Common myeloid progenitor, CD34-positive (primary cell): ENCODE data around the gene ZNF669.
A peak's percentile ranks its signal among the peaks of the same experiment; 100 is the strongest.

ENCODE experiments used
- CTCF ChIA-PET: fragments of 350-600 bp; sonication (Branson Sonifier 250); formaldehyde crosslinking; loops from one replicate; lab custom pipeline; 2021; ENCODE audit warnings: antibody characterized with exemption; lab: Charles Lee
- POLR2A ChIA-PET: fragments of 350-600 bp; sonication (Branson Sonifier 250); formaldehyde crosslinking; loops from one replicate; lab custom pipeline; 2021; ENCODE audit warnings: antibody characterized with exemption; lab: Charles Lee
- DNase-seq, 3 donors: peaks; one replicate each; pipeline versions ENCODE4 v3.0.0 to v3.0.0-alpha.2; 2013
- H3K27ac ChIP-seq, 2 experiments: 1 replicate in 1 of 2; 2 replicates in 1 of 2; pipeline ENCODE4 v1.7.0; 2013; ENCODE audit warnings: inconsistent platforms in 2 of 2, low read length in 2 of 2, mild to moderate bottlenecking in 2 of 2, low read depth in 1 of 2, moderate library complexity in 1 of 2; ENCODE audit not compliant: severe bottlenecking in 2 of 2, insufficient read depth in 1 of 2, poor library complexity in 1 of 2
- H3K27me3 ChIP-seq, 5 experiments: replicated peaks in 2 of 5; 1 replicate in 3 of 5; 2 replicates in 2 of 5; pipeline versions ENCODE4 v1.6.1 to v1.7.0; 2013; ENCODE audit warnings: low read length in 4 of 5, mild to moderate bottlenecking in 2 of 5, moderate library complexity in 2 of 5, inconsistent platforms in 1 of 5; ENCODE audit not compliant: insufficient read depth in 5 of 5, control insufficient read depth in 4 of 5
- H3K36me3 ChIP-seq, 4 experiments: 1 replicate in 2 of 4; 2 replicates in 2 of 4; pipeline versions ENCODE4 v1.6.1 to v1.7.0; 2013; ENCODE audit warnings: low read length in 3 of 4, control low read depth in 1 of 4, mild to moderate bottlenecking in 1 of 4; ENCODE audit not compliant: control insufficient read depth in 4 of 4, insufficient read depth in 4 of 4
- H3K4me1 ChIP-seq, 4 experiments: 1 replicate in 3 of 4; 2 replicates in 1 of 4; pipeline versions ENCODE4 v1.6.1 to v1.7.1; 2013; ENCODE audit warnings: low read length in 3 of 4, mild to moderate bottlenecking in 3 of 4, control low read depth in 1 of 4, inconsistent platforms in 1 of 4, moderate library complexity in 1 of 4; ENCODE audit not compliant: control insufficient read depth in 4 of 4, insufficient read depth in 4 of 4; ENCODE audit errors: control extremely low read depth in 1 of 4
- H3K4me3 ChIP-seq, 7 experiments: 1 replicate in 4 of 7; 2 replicates in 3 of 7; pipeline versions ENCODE4 v1.5.1 to v1.7.0; 2013; ENCODE audit warnings: mild to moderate bottlenecking in 7 of 7, low read length in 6 of 7, moderate library complexity in 6 of 7, inconsistent platforms in 2 of 7, low read depth in 2 of 7, control low read depth in 1 of 7; ENCODE audit not compliant: insufficient read depth in 4 of 7, control insufficient read depth in 1 of 7; ENCODE audit errors: extremely low read depth in 1 of 7
- H3K9me3 ChIP-seq, 5 experiments: 1 replicate in 4 of 5; 2 replicates in 1 of 5; pipeline versions ENCODE4 v1.6.1 to v1.7.1; 2013; ENCODE audit warnings: low read length in 4 of 5, mild to moderate bottlenecking in 2 of 5, inconsistent platforms in 1 of 5, low read depth in 1 of 5, moderate library complexity in 1 of 5; ENCODE audit not compliant: control insufficient read depth in 4 of 5, insufficient read depth in 2 of 5; ENCODE audit errors: control extremely low read depth in 1 of 5
- WGBS: methylation state at CpG from one replicate; pipeline ENCODE4 v1.1.5; 2013; ENCODE audit not compliant: insufficient coverage; 5-methylcytosine and 5-hydroxymethylcytosine counted together

ZNF669 gene

DNA sequence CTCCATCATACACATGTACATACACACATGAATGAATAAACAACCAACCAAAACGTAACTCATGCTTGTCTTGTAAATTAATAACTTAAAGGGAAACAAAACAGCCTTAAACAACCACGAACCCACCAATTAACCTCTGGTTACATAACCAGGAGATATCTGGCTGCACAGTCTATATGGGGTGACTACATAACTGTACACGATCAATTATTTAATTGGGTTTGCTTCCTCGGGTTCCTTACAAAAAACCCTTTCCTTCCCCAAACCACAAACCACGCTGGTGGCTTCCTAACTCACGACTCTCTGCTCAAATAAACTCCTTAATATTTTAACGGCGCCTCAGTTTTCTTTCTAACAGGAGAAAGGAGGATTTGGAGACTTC, 26.3 kb downstream of the ZNF669 start:
- H3K4me3 ChIP-seq = peak overlapping the region; percentile 65 to 99 (median 95)
- POLR2A ChIA-PET = interaction anchor here (0.9 kb wide), 1 partner anchor 89 kb away, joined by 3 read pairs; no protein-coding TSS in a partner anchor
- CTCF ChIA-PET = interaction anchor here (1.0 to 1.5 kb wide), 2 partner anchors 41 to 197 kb away, joined by 3 read pairs; no protein-coding TSS in a partner anchor
- peaks cover 0 to 19% (median 7%) of the 10 kb centered on the region in 4 experiments for H3K36me3 ChIP-seq
- H3K4me1 ChIP-seq = peaks cover 4 to 22% (median 14%) of the 10 kb centered on the region in 4 experiments
- WGBS = 0% methylated on average over 6 of the region's 8 CpGs
- H3K27me3 ChIP-seq = no peaks in the 10 kb centered on the region
- DNase-seq = peak; percentile 31 to 59 (median 53)
- peaks cover 2 to 25% (median 17%) of the 10 kb centered on the region in 5 experiments for H3K9me3 ChIP-seq
- H3K27ac ChIP-seq = peak overlapping the region; percentile 64 to 85

DNA sequence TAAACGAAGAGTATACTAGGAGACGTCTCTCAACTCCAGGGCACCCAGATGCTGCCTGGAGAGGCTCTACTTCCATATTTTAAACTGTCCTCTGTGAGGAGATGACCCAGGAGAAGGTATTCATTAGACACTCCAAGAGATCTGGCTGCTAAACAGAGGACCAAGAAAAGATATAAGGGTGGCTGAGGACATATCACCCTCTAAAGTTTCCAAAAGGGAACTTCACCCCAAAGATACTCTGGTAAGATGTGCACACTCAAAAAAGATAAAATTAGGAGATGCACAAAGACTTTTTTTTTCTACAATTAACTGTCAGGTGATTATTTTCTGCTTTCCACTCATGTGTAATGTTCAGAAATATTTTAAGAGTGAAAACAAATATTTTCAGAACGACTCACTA, 26.9 kb downstream of the ZNF669 start:
- WGBS = 95% methylated on average over 2 of the region's 3 CpGs
- H3K4me3 ChIP-seq = peak overlapping the region in 3 of 7 experiments; percentile 90 to 98 (median 95)
- peak in 2 of 3 donors; percentile 47 to 50 for DNase-seq
- H3K9me3 ChIP-seq = peaks cover 2 to 28% (median 19%) of the 10 kb centered on the region in 5 experiments
- POLR2A ChIA-PET = no interaction called here
- CTCF ChIA-PET = no interaction called here
- H3K27ac ChIP-seq = no peak overlapping the region
- no peaks in the 10 kb centered on the region for H3K27me3 ChIP-seq
- H3K4me1 ChIP-seq = peaks cover 4 to 22% (median 14%) of the 10 kb centered on the region in 4 experiments
- H3K36me3 ChIP-seq = peaks cover 0 to 20% (median 7%) of the 10 kb centered on the region in 4 experiments

DNA sequence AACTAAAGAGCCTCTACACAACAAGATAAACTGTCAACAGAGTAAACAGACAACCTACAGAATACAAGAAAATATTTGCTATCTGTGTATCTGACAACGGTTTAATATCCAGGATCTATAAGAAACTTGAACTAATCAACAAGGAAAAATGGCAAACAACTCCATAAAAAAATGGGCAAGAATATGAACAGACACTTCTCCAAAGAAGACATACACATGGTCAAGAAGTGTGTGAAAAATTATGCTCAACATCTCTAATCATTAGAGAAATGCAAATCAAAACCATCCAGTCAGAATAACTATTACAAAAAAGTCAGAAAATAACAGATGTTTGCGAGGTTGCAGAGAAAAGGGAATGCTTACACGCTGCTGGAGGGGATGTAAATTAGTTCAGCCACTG, 33.5 kb downstream of the ZNF669 start:
- no CpG with 5 or more reads among the region's 3 CpGs for WGBS
- POLR2A ChIA-PET = no interaction called here
- CTCF ChIA-PET = no interaction called here
- Histone ChIP-seq H3K36me3 (peaks cover 0 to 22% (median 11%) of the 10 kb centered on the region in 4 experiments), H3K9me3 (peaks cover 7 to 72% (median 38%) of the 10 kb centered on the region in 5 experiments), H3K4me1 (no peaks in the 10 kb centered on the region), H3K27me3 (no peaks in the 10 kb centered on the region), H3K27ac (no peak overlapping the region), H3K4me3 (no peak overlapping the region)
- no peak for DNase-seq

DNA sequence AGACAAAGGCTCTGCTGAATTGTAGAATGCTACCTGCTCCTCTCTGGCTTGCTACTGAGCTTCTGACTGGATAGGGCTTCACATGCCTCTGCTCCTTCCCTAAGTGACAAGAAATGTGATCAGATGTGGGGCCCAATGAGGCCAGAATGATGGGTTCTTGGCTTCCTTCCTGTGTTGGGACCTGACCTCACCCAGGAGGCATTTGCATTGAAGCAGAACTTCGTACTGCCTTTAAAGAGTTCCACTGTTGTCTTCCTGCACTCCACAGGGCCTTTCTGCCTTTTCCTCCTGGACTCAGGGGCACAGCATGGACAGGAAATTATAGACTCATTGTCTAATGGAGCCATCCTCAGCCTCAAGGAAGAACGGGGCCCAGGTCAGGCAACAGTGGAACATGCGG, 39.9 kb downstream of the ZNF669 start:
- no peak overlapping the region for H3K4me3 ChIP-seq
- H3K36me3 ChIP-seq = peaks cover 5 to 28% (median 11%) of the 10 kb centered on the region in 4 experiments
- DNase-seq = no peak
- H3K27me3 ChIP-seq = no peaks in the 10 kb centered on the region
- peaks cover 9 to 65% (median 44%) of the 10 kb centered on the region in 5 experiments for H3K9me3 ChIP-seq
- no peaks in the 10 kb centered on the region for H3K4me1 ChIP-seq
- ChIA-PET POLR2A (no interaction called here), CTCF (no interaction called here)
- H3K27ac ChIP-seq = no peak overlapping the region
- 97% methylated on average over 3 of the region's 3 CpGs for WGBS

DNA sequence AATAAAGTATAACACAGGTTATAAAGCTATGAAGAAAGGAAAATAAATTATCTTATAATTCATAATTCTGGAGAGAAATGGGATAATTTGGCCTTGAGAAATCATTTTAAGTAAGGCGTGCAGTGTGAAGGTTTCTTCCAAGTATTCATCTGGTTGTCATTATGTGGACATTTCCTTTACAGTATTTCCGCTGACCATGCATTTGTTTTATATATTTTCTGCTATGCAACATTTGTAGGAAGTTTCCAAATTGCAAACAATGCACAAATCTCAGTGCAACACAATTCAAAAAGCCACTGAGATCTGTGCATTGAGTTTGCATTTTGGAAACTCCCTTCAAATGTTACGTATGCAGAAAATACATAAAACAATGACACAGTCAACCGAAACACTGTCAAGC, 43.4 kb downstream of the ZNF669 start:
- Histone ChIP-seq H3K4me3 (no peak overlapping the region), H3K36me3 (peaks cover 5 to 24% (median 11%) of the 10 kb centered on the region in 4 experiments), H3K9me3 (peaks cover 15 to 70% (median 38%) of the 10 kb centered on the region in 5 experiments), H3K4me1 (no peaks in the 10 kb centered on the region), H3K27me3 (no peaks in the 10 kb centered on the region), H3K27ac (no peak overlapping the region)
- ChIA-PET POLR2A (no interaction called here), CTCF (interaction anchor here (0.6 kb wide), 1 partner anchor 86 kb away, joined by 3 read pairs; no protein-coding TSS in a partner anchor)
- DNase-seq = no peak
- WGBS = 100% methylated on average over 2 of the region's 4 CpGs

DNA sequence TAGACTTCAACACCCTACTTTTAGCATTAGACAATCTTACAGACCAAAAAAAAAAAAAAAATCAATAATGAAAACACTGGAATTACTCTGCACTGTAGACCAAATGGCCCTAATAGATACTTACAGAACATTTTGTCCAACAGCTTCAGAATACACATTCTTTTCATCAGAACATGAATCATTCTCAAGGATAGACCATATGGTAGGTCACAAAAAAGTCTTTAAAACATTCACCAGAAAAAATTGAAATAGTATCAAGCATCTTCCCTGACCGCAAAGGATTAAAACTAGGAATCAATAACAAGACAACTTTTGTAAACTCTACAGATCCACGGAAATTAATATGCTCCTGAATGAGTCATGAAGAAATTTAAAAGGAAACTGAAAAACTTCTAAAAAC, 48.1 kb downstream of the ZNF669 start:
- no peak for DNase-seq
- no peaks in the 10 kb centered on the region for H3K27me3 ChIP-seq
- WGBS = no CpG with 5 or more reads among the region's 2 CpGs
- ChIA-PET CTCF (no interaction called here), POLR2A (no interaction called here)
- H3K36me3 ChIP-seq = peaks cover 0 to 17% (median 4%) of the 10 kb centered on the region in 4 experiments
- H3K27ac ChIP-seq = no peak overlapping the region
- peaks cover 0 to 2% (median under 1%) of the 10 kb centered on the region in 4 experiments for H3K4me1 ChIP-seq
- H3K9me3 ChIP-seq = peaks cover 21 to 79% (median 43%) of the 10 kb centered on the region in 5 experiments
- no peak overlapping the region for H3K4me3 ChIP-seq

DNA sequence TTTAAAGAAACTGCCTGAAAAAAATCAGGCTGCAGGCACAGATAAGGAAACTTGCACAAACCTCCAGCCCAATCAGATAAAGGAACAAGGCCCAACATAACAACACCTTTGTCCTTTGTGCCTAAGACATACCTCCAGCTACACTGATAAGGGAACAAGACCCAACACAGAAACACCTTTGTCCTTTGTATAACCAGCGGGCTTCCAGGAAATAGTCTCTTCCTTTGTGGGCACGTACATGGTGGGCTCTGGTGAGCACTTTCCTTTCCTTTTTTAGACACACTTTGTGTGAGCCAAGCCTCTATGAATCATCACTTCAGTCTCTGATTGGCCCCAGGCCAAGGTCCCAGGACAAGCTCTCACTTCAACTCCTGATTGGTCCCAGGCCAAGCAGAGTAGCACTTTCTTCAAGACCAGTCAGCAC, 49.2 kb downstream of the ZNF669 start:
- H3K27me3 ChIP-seq = no peaks in the 10 kb centered on the region
- peaks cover 0 to 17% (median 3%) of the 10 kb centered on the region in 4 experiments for H3K36me3 ChIP-seq
- H3K9me3 ChIP-seq = peaks cover 18 to 83% (median 39%) of the 10 kb centered on the region in 5 experiments
- ChIA-PET CTCF (no interaction called here), POLR2A (interaction anchor here (0.6 kb wide), 1 partner anchor 173 kb away, joined by 3 read pairs; no protein-coding TSS in a partner anchor)
- 13% methylated on average over 2 of the region's 2 CpGs for WGBS
- H3K4me1 ChIP-seq = peaks cover 0 to 2% (median under 1%) of the 10 kb centered on the region in 4 experiments
- no peak overlapping the region for H3K27ac ChIP-seq
- H3K4me3 ChIP-seq = no peak overlapping the region
- no peak for DNase-seq
